Parathyroid adenoma (tissue), 2 donors: ENCODE measurements around the gene PTPN4.

Experiments
- H2AFZ ChIP-seq: fragments of 300-600 bp; sonication (generic); one replicate; pipeline ENCODE4 v1.7.0; 2017; ENCODE audit warnings: antibody characterized with exemption, mild to moderate bottlenecking
- H3K27ac ChIP-seq: fragments of 300-600 bp; sonication (generic); one replicate; pipeline ENCODE4 v1.7.0; 2017
- H3K27me3 ChIP-seq: fragments of 300-600 bp; sonication (generic); one replicate; pipeline ENCODE4 v1.7.0; 2017; ENCODE audit warnings: low read length; ENCODE audit not compliant: control insufficient read depth, insufficient read depth
- H3K36me3 ChIP-seq: fragments of 300-600 bp; sonication (generic); one replicate; pipeline ENCODE4 v1.7.0; 2017; ENCODE audit warnings: low read length; ENCODE audit not compliant: control insufficient read depth, insufficient read depth
- H3K4me1 ChIP-seq: fragments of 300-600 bp; sonication (generic); one replicate; pipeline ENCODE4 v1.7.0; 2017; ENCODE audit warnings: control low read depth
- H3K4me2 ChIP-seq: fragments of 300-600 bp; sonication (generic); one replicate; pipeline ENCODE4 v1.7.0; 2017; ENCODE audit warnings: low read length
- H3K4me3 ChIP-seq: fragments of 300-600 bp; sonication (generic); one replicate; pipeline ENCODE4 v1.7.0; 2017; ENCODE audit warnings: low read depth, low read length
- H3K79me2 ChIP-seq: fragments of 300-600 bp; sonication (generic); one replicate; pipeline ENCODE4 v1.7.0; 2017; ENCODE audit warnings: control low read depth
- H3K9ac ChIP-seq: fragments of 300-600 bp; sonication (generic); one replicate; pipeline ENCODE4 v1.7.0; 2017; ENCODE audit warnings: mild to moderate bottlenecking
- H3K9me3 ChIP-seq: fragments of 300-600 bp; sonication (generic); one replicate; pipeline ENCODE4 v1.7.0; 2017; ENCODE audit warnings: low read length; ENCODE audit not compliant: control insufficient read depth
- TF ChIP-seq, protein P1 (sequence below): fragments of 300-600 bp; sonication (generic); IDR thresholded peaks from one replicate; pipeline ENCODE4 v1.7.0; 2017; ENCODE audit warnings: antibody characterized with exemption, mild to moderate bottlenecking
- donor health status: primary hyperparathyroidism.

The PTPN4 gene

DNA sequence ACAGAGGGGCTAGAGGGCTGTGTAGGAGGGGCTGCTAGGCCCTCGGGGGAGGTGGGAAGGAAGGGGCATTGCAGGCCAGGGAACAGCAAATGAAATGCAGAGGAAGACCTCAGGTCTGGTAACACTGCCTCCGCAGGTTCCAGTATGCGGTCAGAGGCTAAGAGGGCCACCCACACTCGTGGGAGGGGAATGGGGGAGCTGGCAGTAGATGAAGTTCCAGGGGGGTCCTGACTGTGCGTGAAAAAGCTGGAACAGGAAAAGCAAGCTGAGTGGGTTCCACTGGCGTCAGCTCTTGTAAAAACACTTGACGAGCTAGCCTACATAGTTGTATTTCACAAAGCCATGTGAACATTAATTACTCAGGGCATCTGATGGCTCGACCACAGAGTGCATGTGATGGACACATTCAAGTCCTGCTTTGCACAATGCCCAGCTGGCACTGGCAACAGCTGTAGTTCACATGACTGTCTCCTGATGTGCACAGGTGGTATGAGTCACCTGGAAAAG lies 29.0 kb upstream of the PTPN4 start:
- H3K27ac ChIP-seq = no peak overlapping the region
- no peaks in the 10 kb centered on the region for H3K27me3 ChIP-seq
- H2AFZ ChIP-seq = no peak overlapping the region
- no peaks in the 10 kb centered on the region for H3K79me2 ChIP-seq
- no peaks in the 10 kb centered on the region for H3K36me3 ChIP-seq
- H3K4me3 ChIP-seq = no peak overlapping the region
- no peak overlapping the region for H3K4me2 ChIP-seq
- TF ChIP-seq, protein P1, sequence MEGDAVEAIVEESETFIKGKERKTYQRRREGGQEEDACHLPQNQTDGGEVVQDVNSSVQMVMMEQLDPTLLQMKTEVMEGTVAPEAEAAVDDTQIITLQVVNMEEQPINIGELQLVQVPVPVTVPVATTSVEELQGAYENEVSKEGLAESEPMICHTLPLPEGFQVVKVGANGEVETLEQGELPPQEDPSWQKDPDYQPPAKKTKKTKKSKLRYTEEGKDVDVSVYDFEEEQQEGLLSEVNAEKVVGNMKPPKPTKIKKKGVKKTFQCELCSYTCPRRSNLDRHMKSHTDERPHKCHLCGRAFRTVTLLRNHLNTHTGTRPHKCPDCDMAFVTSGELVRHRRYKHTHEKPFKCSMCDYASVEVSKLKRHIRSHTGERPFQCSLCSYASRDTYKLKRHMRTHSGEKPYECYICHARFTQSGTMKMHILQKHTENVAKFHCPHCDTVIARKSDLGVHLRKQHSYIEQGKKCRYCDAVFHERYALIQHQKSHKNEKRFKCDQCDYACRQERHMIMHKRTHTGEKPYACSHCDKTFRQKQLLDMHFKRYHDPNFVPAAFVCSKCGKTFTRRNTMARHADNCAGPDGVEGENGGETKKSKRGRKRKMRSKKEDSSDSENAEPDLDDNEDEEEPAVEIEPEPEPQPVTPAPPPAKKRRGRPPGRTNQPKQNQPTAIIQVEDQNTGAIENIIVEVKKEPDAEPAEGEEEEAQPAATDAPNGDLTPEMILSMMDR = no peak
- no peaks in the 10 kb centered on the region for H3K9me3 ChIP-seq
- H3K4me1 ChIP-seq = no peaks in the 10 kb centered on the region
- H3K9ac ChIP-seq = no peak overlapping the region

DNA sequence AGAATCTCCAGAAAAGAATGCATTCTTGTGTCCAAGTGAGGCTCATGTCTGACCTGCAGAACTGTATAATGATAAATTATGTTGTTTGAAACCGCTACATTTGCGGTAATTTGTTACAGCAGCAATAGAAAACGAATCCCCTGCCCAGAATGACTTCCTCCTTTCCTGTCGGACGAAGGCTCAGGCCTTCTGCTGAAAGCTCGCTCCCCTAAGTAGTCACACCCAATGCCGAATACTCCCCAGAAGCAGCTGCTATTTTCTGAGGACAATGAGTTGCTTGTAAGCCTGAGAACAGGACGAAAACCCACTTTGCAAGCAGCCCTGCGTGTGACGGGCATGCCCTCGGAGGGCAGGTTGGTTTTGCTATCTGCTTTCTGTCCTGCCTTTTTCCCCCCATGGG lies 27.7 kb upstream of the PTPN4 start:
- Histone ChIP-seq H3K9ac (no peak overlapping the region), H3K4me2 (no peak overlapping the region), H3K79me2 (no peaks in the 10 kb centered on the region), H3K4me3 (no peak overlapping the region), H3K4me1 (no peaks in the 10 kb centered on the region), H3K9me3 (no peaks in the 10 kb centered on the region), H3K27ac (no peak overlapping the region), H2AFZ (no peak overlapping the region), H3K27me3 (no peaks in the 10 kb centered on the region), H3K36me3 (no peaks in the 10 kb centered on the region)
- TF ChIP-seq, protein P1 = no peak

DNA sequence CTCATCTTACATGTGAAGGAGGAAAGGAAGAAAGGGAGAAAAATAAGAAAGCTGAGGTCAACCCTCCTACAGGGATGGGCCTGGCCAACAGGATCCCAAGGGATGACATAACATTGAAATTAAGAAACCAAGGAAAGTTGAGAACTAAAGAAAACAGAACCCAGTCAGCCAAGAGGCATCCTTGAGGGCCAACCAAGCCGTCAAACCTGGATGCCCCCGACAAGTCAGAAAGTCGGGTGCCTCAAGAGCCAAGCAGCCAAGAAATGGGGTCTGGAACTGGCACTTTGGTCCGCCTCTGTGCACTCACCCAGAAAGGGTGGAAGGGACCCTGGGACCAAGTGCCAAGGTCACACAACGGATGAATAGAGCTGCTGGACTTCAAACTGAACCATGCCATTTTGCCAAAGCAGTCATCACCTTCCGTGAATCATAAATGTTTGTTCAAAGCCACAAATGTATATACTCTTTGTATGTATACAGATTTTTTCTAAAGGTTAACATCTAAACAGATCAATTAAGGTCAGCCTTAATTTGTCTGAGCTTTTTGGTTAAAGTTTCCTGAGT lies 27.0 kb upstream of the PTPN4 start:
- H3K9ac ChIP-seq = no peak overlapping the region
- no peak overlapping the region for H3K4me2 ChIP-seq
- H3K79me2 ChIP-seq = no peaks in the 10 kb centered on the region
- H3K27ac ChIP-seq = no peak overlapping the region
- H3K4me1 ChIP-seq = no peaks in the 10 kb centered on the region
- no peaks in the 10 kb centered on the region for H3K36me3 ChIP-seq
- H2AFZ ChIP-seq = no peak overlapping the region
- no peak overlapping the region for H3K4me3 ChIP-seq
- no peaks in the 10 kb centered on the region for H3K9me3 ChIP-seq
- TF ChIP-seq, protein P1 = no peak
- no peaks in the 10 kb centered on the region for H3K27me3 ChIP-seq

DNA sequence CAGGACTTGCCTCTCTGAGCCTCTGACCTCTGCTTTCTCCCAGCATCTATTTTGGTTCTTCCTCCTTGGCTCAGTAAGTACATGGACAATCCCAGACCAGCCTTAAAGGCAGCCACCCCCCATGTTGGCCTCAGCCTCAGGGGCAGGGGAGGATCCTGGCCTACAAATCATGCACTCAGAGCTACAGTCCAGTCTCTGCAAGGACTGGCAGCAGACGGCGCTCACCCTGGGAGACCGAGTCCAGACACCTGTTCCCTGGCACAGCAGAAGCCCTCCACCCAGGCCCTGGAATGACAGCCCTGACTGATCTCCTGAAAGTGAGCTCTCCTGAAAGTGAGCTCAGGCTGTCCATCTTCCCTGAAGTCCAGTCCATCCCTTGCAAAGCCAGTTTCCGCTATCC lies 25.7 kb upstream of the PTPN4 start:
- peaks cover 1% of the 10 kb centered on the region for H3K4me1 ChIP-seq
- no peak overlapping the region for H3K4me3 ChIP-seq
- no peak overlapping the region for H3K27ac ChIP-seq
- no peak overlapping the region for H2AFZ ChIP-seq
- H3K9me3 ChIP-seq = no peaks in the 10 kb centered on the region
- H3K27me3 ChIP-seq = no peaks in the 10 kb centered on the region
- H3K4me2 ChIP-seq = no peak overlapping the region
- TF ChIP-seq, protein P1 = no peak
- H3K79me2 ChIP-seq = no peaks in the 10 kb centered on the region
- no peaks in the 10 kb centered on the region for H3K36me3 ChIP-seq
- no peak overlapping the region for H3K9ac ChIP-seq

DNA sequence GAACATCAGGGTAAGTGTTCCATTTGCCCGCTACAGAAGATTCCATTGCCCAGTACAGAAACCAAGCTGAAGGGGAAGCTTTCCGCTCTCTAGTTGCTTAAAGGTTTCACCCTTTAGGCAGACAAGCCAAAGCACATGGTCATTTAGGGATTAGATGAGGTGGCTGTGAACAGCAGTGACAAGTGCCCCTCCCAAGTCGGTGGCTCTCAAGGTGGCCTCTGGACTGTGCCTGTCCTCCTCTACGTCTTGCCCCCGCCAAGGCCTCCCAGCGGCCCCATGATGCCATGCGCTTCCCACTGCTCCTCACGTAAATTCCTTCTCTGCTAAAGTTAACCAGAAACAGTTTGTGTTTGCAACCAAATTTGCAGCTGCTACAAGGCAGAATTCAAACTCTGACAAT lies 24.2 kb upstream of the PTPN4 start:
- no peaks in the 10 kb centered on the region for H3K9me3 ChIP-seq
- H3K4me2 ChIP-seq = no peak overlapping the region
- no peak overlapping the region for H3K27ac ChIP-seq
- TF ChIP-seq, protein P1 = no peak
- no peaks in the 10 kb centered on the region for H3K36me3 ChIP-seq
- H3K4me1 ChIP-seq = peaks cover 13% of the 10 kb centered on the region
- no peak overlapping the region for H3K4me3 ChIP-seq
- H3K27me3 ChIP-seq = no peaks in the 10 kb centered on the region
- H3K79me2 ChIP-seq = no peaks in the 10 kb centered on the region
- no peak overlapping the region for H3K9ac ChIP-seq
- no peak overlapping the region for H2AFZ ChIP-seq
